ENCODE measurements around the gene AHRR.

Gene AHRR

GRCh38 chr5:386432-387341 lies 65.2 kb downstream of the AHRR start:
- POLR2A ChIA-PET (ENCODE audit: low non-redundant PET), result no interaction called here
- CTCF ChIA-PET, result no interaction called here
- TF ChIP-seq CTCF (conservative IDR thresholded peaks at IDR 0.05; ENCODE audit: low read depth), result no peak
- DNase-seq (ENCODE audit: low spot score), result peak; percentile 51
- H3K27ac ChIP-seq, result peak overlapping the region; percentile 50

GRCh38 chr5:387491-388265 lies 66.2 kb downstream of the AHRR start:
- ChIA-PET POLR2A (ENCODE audit: low non-redundant PET) (interaction anchor here (0.6 kb wide), 1 partner anchor 84 kb away, joined by 3 read pairs; no protein-coding TSS in a partner anchor), CTCF (no interaction called here)
- no peak for TF ChIP-seq CTCF (conservative IDR thresholded peaks at IDR 0.05; ENCODE audit: low read depth)
- DNase-seq (ENCODE audit: low spot score), result no peak
- H3K27ac ChIP-seq, result no peak overlapping the region

- DNase-seq (ENCODE audit: low spot score), result no peak
- POLR2A ChIA-PET (ENCODE audit: low non-redundant PET), result interaction anchor here (0.6 kb wide), 1 partner anchor 83 kb away, joined by 3 read pairs; no protein-coding TSS in a partner anchor
- CTCF ChIA-PET, result no interaction called here
- no peak overlapping the region for H3K27ac ChIP-seq
- no peak for TF ChIP-seq CTCF (conservative IDR thresholded peaks at IDR 0.05; ENCODE audit: low read depth)
Observed at GRCh38 chr5:388266-389196, 67.0 kb downstream of the AHRR start.

- TF ChIP-seq CTCF (conservative IDR thresholded peaks at IDR 0.05; ENCODE audit: low read depth), result no peak
- ChIA-PET POLR2A (ENCODE audit: low non-redundant PET) (no interaction called here), CTCF (interaction anchor here (0.6 kb wide), 1 partner anchor 17 kb away, joined by 4 read pairs; no protein-coding TSS in a partner anchor)
- no peak for DNase-seq (ENCODE audit: low spot score)
- H3K27ac ChIP-seq, result peak overlapping the region; percentile 86
Observed at GRCh38 chr5:389197-389821, 67.8 kb downstream of the AHRR start.

- H3K27ac ChIP-seq, result peak overlapping the region; percentile 86
- ChIA-PET POLR2A (ENCODE audit: low non-redundant PET) (no interaction called here), CTCF (interaction anchor here (0.6 kb wide), 1 partner anchor 18 kb away, joined by 4 read pairs; no protein-coding TSS in a partner anchor)
- TF ChIP-seq CTCF (conservative IDR thresholded peaks at IDR 0.05; ENCODE audit: low read depth), result no peak
- no peak for DNase-seq (ENCODE audit: low spot score)
Observed at GRCh38 chr5:389891-390622, 68.5 kb downstream of the AHRR start.
